GM18907 (cell line): Measurements from ENCODE around the gene SUSD2.
A peak's percentile ranks its signal among the peaks of the same experiment; 100 is the strongest.
"Not testable (repeated sequence)": the region's sequence is repeated elsewhere in the genome, so short reads cannot be mapped to it uniquely, and the experiment has no call there.

ENCODE experiments used
- ATAC-seq: cut with Tn5 transposase; IDR thresholded peaks from one replicate; pipeline ENCODE4 v1.9.1; 2021; ENCODE audit warnings: mild to moderate bottlenecking, moderate library complexity; ENCODE audit not compliant: unreplicated experiment

Gene SUSD2, protein sequence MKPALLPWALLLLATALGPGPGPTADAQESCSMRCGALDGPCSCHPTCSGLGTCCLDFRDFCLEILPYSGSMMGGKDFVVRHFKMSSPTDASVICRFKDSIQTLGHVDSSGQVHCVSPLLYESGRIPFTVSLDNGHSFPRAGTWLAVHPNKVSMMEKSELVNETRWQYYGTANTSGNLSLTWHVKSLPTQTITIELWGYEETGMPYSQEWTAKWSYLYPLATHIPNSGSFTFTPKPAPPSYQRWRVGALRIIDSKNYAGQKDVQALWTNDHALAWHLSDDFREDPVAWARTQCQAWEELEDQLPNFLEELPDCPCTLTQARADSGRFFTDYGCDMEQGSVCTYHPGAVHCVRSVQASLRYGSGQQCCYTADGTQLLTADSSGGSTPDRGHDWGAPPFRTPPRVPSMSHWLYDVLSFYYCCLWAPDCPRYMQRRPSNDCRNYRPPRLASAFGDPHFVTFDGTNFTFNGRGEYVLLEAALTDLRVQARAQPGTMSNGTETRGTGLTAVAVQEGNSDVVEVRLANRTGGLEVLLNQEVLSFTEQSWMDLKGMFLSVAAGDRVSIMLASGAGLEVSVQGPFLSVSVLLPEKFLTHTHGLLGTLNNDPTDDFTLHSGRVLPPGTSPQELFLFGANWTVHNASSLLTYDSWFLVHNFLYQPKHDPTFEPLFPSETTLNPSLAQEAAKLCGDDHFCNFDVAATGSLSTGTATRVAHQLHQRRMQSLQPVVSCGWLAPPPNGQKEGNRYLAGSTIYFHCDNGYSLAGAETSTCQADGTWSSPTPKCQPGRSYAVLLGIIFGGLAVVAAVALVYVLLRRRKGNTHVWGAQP

DNA sequence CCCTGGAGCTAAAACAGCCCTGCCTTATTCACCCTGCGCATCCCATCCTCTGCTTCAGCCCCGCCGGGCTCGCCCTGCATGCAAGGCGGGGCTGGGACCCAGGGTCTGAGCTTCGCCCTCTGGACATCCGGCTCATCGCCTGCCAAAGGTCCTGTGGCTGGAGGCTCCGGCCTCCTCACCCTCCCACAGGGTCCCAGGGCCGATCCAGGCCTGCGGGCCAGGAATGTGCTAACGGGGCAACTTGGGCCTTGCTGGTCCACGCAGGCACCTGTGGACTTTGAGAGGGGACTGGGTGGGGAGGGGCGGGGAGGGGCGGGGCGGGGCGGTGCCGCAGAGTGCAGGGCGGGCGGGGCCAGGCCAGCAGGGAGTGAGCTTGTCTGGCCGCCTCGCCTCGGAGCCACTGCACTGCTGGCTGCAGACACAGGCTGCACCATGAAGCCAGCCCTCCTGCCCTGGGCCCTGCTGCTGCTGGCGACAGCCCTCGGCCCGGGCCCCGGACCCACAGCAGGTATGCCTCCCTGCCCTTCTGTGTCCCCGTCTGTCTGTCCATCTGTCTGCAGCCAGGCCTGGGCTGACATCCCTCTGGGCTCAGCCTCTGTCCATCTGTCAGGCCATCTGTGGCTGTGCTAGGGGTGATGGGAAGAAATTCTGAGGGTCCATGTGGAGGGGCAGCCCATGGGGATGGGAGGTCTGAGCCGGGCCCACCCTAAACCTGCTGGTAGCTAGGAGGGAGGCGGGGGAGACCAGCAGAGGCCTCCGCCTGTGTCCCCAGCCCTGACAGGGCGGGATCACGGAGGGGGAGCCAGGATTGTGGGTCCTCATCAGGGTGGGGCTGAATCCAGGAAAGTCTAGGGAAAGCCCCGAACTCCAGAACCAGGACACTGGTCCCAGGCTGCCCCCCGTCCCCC lies at the start of gene SUSD2:
TSS of gene SUSD2 (plus strand) at position 400 of the 908 bp plus-strand sequence. CDS start at position 433, 33 bp downstream.
- no peak for ATAC-seq

GRCh38 chr22:24133187-24133965 lies 47.9 kb upstream of the SUSD2 start:
- ATAC-seq: no peak

GRCh38 chr22:24134090-24134846 lies 47.0 kb upstream of the SUSD2 start:
- ATAC-seq: no peak

DNA sequence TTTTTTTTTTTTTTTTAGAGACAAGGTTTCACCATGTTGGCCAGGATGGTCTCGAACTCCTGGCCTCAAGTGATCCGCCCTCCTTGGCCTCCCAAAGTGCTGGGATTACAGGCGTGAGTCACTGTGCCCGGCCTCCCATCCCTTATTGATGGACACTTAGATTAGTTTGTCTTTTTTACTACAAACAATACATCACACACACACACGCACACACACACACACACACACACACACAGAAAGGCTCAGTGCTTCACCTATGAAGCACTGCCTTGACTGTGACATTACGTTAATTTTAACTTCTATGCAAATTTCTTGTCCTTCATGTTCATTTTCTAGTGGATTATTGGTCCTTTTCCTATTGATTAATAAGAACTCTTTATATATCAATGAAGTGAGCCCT lies 44.8 kb upstream of the SUSD2 start:
- ATAC-seq: not testable (repeated sequence)

DNA sequence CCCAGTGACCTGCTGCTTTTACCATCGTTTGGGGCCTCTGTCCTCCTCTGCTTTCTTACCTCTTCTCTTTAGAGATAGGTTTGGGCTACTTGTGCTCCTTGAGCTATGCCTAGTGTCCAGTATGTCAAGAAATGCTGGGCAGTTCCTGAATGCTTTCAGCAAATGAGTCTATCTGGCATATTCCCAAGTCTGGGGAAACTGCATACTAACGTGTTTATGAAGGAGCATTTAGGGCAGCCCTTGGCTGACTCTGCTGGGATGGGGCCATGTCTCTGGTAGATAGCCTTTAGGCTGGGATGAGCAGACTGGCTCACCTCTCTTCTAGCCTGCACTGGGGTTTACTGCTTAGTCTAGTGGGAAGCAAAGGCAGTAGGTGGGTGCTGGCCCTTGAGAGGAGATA lies 43.7 kb upstream of the SUSD2 start:
- no peak for ATAC-seq

DNA sequence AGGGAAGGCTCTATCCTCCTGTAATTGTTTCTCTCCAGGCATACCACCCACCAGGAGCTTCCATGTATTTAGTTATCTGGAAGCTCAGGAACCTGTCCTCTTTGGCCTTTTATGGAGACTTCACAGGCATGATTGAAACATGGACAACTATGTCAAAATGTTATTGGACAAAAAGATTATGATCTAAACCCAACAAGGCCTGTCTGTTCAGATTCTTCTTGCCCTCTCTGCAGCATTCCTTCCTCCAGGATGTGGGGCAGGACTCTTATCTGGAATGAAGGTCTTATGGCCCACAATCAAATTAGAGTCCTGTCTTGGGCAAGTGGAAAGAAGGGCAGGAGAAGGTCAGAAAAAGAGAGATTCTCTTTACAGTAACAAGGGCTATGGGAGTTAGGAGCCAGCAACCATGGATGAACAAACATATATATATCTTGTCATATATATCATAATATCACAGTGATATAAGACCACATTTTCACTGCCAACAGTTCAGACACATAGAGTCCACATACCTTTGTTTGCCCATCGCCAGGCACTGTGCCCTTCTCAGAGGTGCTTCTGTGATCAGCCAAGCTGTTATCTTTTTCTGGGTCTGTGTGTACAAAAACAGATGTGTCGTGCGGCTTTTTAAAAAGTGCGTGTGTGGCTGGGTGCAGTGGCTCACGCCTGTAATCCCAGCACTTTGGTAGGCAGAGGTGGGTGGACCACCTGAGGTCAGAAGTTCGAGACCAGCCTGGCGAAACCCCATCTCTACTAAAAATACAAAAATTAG lies 42.5 kb upstream of the SUSD2 start:
- no peak for ATAC-seq

DNA sequence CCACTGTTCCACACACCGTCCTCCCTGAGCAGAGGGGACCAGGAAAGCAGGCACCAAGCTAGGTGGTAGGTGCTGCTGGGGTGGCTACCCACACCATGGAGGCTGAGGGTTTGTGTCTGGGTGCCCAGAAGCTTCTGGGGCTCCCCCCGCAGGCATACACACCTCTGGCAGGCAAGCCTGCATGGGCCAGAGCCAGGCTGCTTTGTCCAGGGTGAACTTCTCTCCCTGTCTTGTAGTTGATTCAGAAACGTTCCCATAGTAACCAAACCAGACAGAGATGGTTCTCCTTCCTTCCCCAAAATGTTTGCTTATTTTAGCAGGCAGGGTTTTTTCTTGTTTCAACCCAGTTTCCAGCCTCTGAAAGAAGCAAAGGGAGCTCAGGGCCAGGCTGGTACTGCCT lies 40.9 kb upstream of the SUSD2 start:
- ATAC-seq: no peak

GRCh38 chr22:24141586-24141985 lies 39.7 kb upstream of the SUSD2 start:
- ATAC-seq: no peak

- no peak for ATAC-seq
Measured at GRCh38 chr22:24142241-24142640, 39.0 kb upstream of the SUSD2 start.

- ATAC-seq: no peak
Measured at GRCh38 chr22:24142831-24143230, 38.5 kb upstream of the SUSD2 start.

DNA sequence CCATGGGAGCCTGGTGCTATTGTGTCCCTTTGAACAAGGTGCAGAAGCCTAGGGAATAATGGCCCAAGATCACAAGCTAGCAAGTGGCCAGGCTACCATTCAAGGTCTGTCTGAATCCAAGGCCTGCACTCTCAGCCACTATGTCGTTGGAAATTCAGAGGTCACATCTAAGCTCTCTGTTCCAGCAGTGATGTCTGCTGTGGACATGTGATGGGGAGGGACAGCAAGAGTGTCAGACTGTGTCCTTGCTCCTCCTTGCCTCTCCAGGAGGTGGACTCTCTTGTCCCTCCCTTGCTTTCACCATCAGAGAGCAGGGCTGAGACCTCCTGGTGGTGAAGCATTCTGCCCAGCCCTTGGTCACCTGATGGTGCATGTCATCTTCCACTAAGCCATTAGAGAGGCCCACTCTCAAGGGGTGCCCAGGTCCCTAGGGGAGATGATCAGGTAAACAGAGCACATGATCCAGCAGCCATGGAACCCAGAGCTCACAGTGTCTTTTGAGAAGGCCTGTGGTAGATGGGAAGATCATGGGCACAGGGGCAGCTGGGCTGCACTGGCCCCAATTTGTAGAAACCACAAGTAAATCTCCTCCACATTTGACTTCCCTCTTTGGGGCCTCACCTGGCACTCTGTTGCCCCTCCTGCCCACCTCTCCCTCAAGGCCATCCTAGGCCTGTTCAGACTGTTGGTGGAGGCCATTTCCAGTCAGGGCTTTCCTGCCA lies 37.1 kb upstream of the SUSD2 start:
- ATAC-seq: no peak

DNA sequence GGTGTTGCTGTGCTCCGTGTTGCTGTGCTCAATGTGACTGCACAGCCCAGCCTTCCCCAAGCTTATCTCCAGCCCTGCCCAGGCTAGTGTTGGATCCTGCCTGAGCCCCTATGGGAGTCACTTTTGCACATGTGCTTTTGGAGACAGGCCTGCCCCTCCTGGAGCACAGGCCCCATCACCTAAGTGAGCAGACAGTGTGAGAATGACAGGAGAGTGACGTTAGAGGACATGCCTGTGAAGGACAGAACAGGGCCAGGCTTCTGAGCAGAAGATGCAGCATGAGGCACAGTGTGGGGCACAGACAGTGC lies 36.6 kb upstream of the SUSD2 start:
- no peak for ATAC-seq

DNA sequence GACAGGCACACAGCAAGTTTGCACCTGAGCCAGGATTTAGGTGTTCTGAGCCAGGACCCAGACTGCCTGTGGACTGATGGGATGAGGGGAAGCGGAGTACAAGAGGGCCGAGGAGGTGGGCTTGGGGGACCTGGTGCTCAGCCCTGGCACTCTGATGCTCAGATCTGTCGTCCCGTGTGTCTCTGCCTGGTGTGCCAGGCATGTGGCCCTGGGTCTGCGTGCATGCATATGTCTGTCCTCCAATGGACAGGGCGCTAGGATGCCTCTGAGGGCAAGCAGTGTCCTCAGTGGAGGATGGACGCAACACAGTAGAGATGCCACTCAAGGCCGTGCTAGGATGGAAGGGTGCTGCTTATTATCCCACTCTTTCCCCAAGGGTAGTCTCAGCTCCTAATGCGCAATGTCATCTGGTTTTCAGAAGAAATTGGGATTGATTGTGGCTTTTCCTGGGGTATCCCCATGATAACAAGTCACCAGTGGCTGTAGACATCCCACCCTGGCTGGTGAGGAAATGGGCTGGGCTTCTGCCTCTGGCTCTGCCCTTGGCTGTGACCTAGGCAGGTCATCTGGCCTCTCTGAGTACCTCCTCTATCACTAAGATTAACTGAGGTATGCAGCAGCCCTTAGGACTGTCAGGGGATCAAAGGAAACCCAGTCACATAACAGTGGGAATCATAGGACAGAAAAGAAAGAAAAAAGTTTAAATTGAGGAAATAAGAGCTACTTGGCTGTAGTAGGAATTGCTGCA lies 35.7 kb upstream of the SUSD2 start:
- no peak for ATAC-seq

DNA sequence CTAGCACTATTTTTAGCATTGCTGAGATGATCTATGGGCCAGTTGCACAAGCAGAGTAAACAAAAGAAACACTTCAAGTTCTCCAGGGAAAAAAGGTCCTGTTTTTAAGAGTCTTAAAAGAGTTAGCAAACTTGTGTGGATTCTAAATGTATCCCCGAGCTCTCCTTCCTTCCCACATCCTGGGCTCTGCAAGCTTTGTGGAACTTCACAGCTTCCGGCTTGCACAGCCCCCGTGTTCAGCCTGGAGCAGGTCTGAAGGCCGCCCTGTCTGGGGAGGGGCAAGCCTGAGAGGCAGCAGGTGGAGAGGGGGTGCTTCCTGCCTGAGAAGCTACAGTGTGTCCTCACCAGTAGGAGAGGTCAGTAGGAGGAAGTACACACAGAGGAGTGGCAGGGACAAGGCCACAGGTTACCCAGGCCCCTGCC lies 35.1 kb upstream of the SUSD2 start:
- ATAC-seq: peak; percentile 72

- ATAC-seq: no peak
Measured at GRCh38 chr22:24146791-24147353, 34.4 kb upstream of the SUSD2 start.

DNA sequence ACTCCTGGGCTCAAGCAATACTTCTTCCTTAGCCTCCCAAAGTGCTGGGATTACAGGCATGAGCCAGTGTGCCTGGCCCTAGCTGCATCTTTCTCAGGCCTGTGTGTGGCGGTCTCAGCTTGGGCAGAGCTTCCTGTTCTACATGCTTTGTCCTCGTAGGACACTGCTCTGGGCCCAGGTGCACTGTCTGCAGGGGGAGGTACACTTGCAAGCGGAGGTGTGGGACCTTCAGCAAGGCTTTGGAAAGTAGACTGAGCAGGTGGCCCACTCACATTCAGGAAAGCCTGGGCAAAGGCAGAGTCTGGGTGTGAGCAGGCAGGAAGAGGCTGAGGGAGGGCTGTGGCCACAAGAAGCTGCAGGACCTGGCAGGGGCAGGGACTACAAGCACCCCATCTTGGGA lies 33.6 kb upstream of the SUSD2 start:
- no peak for ATAC-seq
